HG02571 (cell line): ENCODE data around the gene TMEM63C.
"Not testable (repeated sequence)": the region's sequence is repeated elsewhere in the genome, so short reads cannot be mapped to it uniquely, and the experiment has no call there.

ENCODE experiments used
- ATAC-seq: cut with Tn5 transposase; IDR thresholded peaks from one replicate; pipeline ENCODE4 v1.9.1; 2021; ENCODE audit warnings: mild to moderate bottlenecking, moderate library complexity; ENCODE audit not compliant: unreplicated experiment

The TMEM63C gene

GRCh38 chr14:77273796-77274195 lies 92.2 kb downstream of the TMEM63C start:
- ATAC-seq, result no peak

GRCh38 chr14:77275041-77275580 lies 93.5 kb downstream of the TMEM63C start:
- no peak for ATAC-seq

- no peak for ATAC-seq
Measured at GRCh38 chr14:77275601-77276017, 94.0 kb downstream of the TMEM63C start.

GRCh38 chr14:77276295-77276935 lies 94.8 kb downstream of the TMEM63C start:
- no peak for ATAC-seq

GRCh38 chr14:77276959-77277358 lies 95.4 kb downstream of the TMEM63C start:
- ATAC-seq, result no peak

- no peak for ATAC-seq
Measured at GRCh38 chr14:77278461-77279230, 97.0 kb downstream of the TMEM63C start.

GRCh38 chr14:77279719-77280118 lies 98.1 kb downstream of the TMEM63C start:
- no peak for ATAC-seq

GRCh38 chr14:77280921-77281320 lies 99.3 kb downstream of the TMEM63C start:
- ATAC-seq, result not testable (repeated sequence)

GRCh38 chr14:77281852-77282410 lies 100.3 kb downstream of the TMEM63C start:
- ATAC-seq, result no peak

GRCh38 chr14:77284066-77284465 lies 102.5 kb downstream of the TMEM63C start:
- no peak for ATAC-seq

- ATAC-seq, result no peak
Measured at GRCh38 chr14:77284466-77284865, 102.9 kb downstream of the TMEM63C start.

- ATAC-seq, result no peak
Measured at GRCh38 chr14:77286576-77286975, 105.0 kb downstream of the TMEM63C start.

GRCh38 chr14:77290705-77291104 lies 109.1 kb downstream of the TMEM63C start:
- ATAC-seq, result no peak

- ATAC-seq, result no peak
Measured at GRCh38 chr14:77296155-77296554, 114.6 kb downstream of the TMEM63C start.

GRCh38 chr14:77296906-77297305 lies 115.3 kb downstream of the TMEM63C start:
- ATAC-seq, result no peak

GRCh38 chr14:77299771-77300170 lies 118.2 kb downstream of the TMEM63C start:
- no peak for ATAC-seq

GRCh38 chr14:77301103-77301502 lies 119.5 kb downstream of the TMEM63C start:
- no peak for ATAC-seq

GRCh38 chr14:77302926-77303325 lies 121.3 kb downstream of the TMEM63C start:
- no peak for ATAC-seq

GRCh38 chr14:77303417-77304156 lies 122.0 kb downstream of the TMEM63C start:
- ATAC-seq, result peak; percentile 48

- no peak for ATAC-seq
Measured at GRCh38 chr14:77305696-77306095, 124.1 kb downstream of the TMEM63C start.

- ATAC-seq, result no peak
Measured at GRCh38 chr14:77306416-77306815, 124.8 kb downstream of the TMEM63C start.
